HG03439 (cell line): ENCODE results near the gene ACO2.
"Not testable (repeated sequence)": the region's sequence is repeated elsewhere in the genome, so short reads cannot be mapped to it uniquely, and the experiment has no call there.

Experiments used
- ATAC-seq: cut with Tn5 transposase; IDR thresholded peaks from one replicate; pipeline ENCODE4 v1.9.1; 2021; ENCODE audit warnings: mild to moderate bottlenecking, moderate library complexity; ENCODE audit not compliant: unreplicated experiment

Gene ACO2

DNA sequence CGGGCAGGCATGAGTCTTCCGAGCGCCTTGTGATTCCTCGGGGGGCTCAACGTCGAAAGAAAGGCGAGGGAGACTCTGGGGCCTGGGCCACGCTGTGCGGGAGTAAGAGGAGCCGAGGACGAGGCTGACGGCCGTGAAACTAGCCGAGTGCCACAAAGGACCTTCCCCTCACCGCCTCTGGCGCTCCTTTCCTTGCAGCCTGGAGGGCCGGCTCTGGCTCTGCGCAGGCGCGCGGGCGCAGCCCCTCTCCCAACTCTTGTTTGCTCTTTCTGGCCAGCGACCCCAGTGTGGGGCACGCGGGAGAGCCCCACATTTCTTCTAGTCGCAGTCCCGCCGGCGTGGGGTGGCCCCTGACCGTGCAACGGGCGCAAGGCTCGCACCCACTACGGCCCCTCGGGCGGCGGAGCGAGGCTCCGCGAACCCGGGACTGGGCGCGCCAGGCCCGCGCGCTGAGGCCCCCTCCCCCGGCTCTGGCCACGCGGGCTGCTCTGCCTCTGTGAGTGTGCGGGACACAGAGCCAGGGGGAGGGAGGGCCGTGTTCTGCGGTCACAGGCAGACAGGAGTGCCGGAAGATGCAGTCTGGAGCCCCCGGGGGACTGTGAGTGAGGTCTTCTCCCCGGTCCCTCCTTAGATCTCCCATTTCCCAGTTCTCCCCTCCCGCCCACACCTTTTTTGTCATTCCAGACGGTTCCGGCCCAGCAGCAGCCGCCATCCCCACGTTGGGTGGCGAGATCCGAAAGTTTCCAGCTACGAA, 21.3 kb upstream of the ACO2 start:
- no peak for ATAC-seq

DNA sequence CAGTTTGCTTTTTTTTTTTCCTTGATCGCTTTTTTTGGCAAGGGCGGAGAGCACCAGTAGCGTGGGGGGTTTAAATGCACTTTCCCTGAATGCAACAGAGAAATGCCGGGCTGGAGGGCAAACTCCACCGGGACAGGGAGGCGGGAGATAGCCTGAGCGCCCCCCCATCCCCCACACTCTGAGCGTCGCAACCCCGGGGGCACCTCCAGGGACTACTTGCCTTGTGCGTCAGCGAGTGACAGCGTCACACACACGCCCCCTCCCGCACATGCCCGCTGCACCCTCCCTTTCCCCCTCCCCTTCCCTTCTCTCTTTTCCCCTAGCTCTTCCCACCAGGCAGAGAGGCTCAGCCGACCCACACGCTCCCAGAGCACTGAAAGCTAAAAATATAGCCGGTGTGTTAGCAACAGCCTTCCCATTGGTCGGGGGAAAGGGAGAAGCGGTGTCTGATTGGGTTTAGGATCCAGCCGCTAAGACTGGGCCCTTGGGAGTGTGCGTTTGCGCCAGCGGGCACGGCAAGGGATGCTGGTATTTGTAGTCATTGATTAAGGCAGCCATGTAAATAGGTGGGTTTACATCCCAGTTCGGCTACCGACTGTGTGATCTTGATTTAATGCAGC, 20.6 kb upstream of the ACO2 start:
- ATAC-seq: peak; percentile 32

DNA sequence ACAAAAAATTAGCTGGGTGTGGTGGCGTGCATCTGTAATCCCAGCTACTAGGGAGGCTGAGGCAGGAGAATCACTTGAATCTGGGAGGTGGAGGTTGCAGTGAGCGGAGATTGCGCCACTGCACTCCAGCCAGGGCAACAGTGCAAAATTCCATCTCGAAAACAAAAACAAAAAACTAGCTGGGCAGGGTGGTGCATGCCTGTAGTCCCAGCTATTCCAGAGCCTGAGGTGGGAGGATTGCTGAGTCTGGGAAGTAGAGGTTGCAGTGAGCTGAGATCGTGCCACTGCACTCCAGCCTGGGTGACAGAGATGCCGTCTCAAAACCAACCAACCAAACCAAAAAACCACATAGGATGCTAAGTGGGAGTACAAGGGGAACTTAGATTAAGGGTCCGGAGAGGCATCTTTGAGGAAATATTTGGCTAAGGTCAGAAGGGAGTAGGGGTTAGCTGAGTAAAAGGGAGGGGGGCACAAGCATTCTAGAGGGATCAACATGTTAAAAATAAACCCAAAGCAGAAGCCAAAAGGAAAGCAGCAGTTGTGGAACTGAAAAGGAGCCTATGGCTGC, 10.7 kb upstream of the ACO2 start:
- ATAC-seq: no peak

DNA sequence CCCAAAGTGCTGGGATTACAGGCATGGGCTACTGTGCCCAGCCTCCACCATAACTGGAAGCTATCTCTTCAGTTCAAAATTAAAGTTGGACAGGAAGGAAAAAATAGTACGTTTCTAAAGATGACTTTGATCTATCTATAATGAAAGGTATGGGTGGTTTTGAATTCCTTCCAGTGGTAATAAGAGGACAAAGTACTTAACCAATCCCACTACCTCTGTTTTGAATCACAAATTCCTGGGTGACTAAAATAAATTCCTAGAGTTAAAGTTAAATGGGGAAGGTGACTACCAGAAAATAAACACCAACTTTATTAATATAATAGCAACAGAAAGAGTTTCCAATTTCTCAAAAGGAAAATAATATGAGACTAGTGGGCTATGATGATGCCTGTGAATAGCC, 9.5 kb upstream of the ACO2 start:
- no peak for ATAC-seq

DNA sequence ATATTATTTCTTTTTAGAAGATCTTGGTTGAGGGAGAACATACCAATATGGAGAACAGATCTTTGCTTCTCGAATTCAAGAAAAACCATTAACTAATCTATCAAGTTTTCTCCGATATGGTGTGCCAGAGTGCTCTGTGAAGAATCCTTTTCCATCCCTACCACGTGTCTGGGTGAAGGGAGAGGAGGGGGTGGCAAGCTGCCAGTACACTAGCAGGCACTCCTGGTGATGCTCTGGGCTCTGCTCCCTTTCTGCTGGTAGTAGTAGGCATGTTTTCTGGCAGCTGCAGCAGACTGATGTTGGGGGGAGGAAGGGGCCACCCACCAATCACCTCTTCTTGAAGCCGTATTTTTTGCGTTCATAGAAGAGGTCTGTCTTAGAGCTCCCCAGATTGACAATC, 8.8 kb upstream of the ACO2 start:
- ATAC-seq: not testable (repeated sequence)

DNA sequence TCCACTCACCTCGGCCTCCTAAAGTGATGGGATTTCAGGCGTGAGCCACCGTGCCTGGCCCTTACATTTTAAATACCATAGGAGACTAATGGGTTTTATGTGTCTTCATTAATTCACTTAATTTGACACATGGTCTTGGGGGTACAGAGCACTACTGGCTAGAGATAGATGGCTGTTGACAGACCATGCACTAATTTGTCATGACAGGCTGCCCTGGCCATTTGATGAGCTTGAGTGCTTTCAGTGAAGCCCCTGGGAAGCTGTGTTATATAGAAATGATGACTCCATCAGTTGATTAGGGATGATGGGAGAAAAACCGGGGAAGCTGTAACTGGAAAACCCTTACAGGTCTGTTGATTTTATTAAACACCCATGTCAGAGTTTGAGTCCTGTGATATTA, 7.0 kb upstream of the ACO2 start:
- no peak for ATAC-seq

DNA sequence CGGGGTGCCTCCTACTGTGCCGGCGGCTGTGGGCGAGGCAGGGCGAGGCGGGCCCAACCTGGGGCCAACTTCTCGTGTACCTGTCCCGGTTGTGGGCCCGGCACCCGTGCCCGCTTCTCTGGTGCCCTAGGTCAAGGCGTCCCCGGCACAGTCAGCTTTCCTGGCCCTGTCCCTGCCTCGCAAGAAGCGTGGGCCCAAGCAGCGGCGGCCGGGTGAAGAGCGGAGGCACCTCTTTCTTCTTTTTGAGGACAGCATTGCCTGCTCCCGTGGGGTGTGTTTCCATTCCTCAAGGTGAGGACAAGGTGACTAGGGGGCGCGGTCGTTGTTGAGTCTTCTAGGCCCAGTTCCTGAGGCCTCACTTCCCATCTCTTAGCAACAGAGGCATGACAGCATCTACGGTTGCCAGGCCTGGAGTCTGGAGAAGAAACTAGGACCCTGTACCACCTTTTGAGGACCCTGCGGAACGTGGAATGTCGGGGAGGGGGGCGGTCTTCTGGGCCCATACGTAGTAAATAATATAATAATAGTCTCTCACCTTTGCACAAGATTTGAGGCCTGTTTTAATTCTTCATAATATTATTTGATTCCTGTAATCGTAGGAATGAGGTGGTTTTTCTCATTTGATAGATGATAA, 418 bp downstream of the ACO2 start:
- peak; percentile 26 for ATAC-seq

DNA sequence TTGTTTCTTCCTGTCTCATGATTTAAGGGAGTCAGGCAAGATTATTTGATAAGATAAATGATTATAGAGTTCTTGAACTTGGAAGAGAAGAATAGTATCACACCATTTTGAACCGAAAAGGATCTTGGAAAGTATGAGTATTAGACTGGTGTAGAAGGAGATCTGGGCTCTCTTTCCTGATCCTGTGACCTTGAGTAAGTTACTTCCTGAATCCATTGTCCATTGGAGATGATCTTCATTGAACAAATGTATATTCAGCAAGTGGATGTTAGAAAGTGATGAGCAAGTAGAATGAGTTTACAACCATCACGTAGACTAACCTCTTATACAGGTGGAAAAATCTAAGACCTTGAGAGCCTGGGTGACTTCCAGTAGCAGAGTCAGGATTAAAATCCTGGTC, 2.0 kb downstream of the ACO2 start:
- no peak for ATAC-seq

DNA sequence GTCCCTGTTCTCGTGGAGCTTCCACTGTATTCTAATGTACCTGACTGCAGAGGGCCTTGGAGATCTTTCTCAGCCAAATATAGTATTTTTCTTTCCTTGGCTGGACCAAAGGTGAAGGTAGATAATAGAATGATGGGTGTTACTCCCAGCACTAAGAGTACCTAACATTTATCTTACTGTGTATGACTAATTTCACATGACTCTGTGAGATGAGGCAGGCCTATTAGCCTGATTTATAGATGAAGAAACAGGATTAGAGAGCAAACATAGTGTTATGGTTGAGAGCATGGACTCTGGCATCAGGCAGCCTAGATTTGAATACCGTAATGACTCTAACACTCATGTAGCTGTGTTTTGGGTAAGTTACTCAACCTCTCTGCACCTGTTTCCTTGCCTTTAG, 2.7 kb downstream of the ACO2 start:
- no peak for ATAC-seq

DNA sequence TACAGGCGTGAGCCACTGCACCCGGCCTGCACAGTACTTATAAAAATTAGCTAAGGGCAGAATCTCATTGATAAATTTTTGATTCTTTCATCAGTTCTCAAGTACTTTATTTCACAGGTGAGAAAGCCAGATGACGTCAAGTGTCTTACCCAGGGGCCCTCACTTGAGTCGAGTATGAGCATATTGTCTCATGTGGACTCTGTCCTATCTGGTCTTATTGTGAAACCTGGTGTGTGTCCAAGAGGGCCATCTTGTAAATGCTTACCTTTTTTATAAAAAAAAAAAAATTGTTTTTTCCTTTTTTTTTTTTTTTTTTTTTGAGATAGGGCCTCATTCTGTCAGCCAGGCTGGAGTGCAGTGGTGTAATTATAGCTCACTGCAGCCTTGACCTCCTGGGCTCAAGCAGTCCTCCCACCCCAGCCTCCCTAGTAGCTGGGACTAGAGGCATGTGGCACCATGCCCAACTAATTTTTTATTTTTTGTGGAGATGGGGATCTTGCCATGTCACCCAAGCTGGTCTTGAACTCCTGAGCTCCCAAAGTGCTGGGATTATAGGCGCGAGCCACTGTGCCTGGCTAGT, 6.0 kb downstream of the ACO2 start:
- ATAC-seq: no peak

DNA sequence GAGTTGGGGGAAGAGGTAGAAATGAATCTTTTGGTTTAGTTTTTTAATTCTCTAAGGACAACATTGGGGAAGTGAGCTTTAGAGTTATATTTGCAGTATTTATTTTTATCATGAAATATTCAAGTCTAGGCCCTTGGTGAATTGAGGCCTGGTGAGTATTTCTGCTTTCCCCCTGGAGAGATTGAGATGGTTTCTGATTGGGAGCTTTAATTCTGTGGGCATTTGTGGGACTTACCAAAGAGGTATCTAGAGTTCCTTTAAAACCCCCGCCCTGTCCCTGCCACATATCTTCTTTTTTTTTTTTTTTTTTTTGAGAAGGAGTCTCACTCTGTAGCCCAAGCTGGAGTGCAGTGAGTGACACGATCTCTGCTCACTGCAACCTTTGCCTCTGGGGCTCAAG, 9.6 kb downstream of the ACO2 start:
- no peak for ATAC-seq

DNA sequence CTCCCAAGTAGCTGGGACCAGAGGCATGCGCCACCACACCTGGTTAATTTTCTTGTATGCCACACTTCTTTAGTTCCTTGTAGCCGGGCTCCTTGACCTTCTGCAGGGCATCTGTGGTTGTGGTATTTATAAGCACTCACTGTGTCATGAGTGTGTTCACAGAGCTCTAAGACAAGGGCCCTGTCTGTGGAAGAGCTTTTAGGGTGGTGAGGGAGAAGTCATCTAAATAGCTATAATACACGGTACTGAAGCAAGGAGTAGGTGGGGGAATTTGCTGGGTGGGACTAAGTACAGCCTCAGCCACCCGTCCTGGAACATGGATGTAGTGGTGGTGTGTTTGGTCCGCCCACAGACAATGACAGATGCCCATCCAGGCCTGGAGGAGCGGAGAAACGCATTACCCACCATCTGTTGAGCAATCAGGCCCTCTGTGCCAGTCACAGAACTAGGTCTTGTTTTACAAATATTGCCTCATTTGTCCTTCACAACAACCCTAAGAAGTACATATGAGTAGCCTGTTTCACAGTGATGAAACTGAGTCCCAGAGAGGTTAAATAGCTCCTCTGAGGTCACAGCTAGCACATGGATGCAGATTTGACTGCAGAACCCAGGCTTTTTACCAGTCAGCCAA, 10.1 kb downstream of the ACO2 start:
- ATAC-seq: no peak

DNA sequence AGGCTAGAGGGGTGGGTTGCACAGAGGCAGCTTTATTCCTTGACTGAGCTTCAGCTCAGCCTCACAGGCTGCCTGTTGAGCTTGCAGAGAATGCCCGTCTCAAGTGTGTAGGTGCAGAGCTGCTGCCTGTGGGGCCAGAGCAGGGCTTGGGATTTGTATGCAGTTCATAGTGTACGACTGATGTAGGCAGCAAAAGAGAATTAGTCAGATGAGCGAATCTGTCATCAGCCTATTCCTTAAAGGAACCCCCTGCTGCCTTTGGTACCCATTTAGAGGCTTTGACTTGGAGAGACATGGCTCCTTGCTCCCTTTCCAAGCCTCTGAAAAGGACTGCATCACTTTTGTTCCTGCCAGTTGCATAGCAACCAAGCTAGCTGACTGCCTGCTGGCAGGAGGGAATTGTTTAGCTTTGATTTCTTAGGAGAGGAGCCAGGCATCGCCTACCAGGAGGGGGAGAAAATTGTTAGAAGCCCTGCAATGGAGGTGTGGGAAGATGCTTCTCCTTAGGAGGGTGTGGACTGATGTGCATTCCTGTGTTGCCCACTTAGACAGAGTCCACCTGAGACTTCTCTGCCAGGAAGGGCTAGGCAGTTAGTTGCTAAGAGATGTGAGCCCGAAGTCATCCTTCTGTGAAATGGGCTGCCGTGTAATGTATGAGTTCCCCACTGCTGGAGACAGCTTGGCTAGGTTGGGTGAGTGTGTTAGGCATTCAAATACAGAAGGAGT, 10.9 kb downstream of the ACO2 start:
- ATAC-seq: no peak

DNA sequence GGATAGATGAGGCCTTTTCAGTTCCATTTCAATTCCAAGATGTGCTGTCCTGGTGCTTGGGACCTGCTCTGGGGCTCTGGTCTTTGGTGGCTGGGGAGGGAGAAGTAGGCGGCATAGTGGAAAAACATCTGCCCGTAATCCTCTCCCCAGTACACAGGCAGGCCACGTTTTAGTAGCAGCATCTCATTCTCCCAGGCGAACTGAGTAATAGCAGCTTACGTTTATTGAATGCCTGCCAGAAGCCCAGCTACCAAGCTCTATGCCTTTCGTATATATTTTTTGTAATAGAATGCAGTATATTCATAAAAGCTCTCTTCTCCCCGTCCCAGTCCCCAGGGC, 11.4 kb downstream of the ACO2 start:
- ATAC-seq: no peak

DNA sequence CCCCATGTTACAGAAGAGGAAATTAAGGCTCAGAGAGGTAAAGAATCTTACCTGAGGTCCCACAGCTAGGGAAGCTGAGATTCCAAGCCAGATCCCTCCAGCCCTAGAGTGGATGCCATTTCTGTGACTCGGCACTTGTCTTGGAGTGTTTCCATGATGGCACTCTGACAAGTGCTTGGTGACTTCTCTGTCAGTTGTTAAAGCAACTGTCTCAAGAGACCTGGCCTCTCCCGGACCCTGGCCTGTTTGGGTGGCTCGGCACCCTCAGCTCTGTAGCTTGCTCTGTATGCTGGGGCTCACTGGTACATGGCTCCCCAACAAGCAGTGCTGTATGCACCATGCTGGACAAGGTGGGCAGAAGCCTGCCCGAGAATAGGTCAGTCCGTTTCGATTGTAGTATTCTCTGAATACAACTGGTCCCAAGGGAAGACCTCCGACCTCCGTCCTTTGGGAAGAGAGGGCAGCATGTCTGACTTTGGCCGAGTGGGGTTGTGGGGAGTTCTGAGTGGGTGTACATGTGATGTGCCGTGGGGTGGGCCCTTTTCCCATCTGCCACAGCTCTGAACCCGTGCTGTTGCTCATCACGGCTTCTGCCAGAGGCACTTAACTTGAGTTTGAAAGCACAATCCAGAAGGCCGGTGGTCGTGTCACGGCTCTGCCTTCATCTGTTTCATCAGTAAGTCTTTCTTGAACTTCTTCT, 12.4 kb downstream of the ACO2 start:
- ATAC-seq: no peak

DNA sequence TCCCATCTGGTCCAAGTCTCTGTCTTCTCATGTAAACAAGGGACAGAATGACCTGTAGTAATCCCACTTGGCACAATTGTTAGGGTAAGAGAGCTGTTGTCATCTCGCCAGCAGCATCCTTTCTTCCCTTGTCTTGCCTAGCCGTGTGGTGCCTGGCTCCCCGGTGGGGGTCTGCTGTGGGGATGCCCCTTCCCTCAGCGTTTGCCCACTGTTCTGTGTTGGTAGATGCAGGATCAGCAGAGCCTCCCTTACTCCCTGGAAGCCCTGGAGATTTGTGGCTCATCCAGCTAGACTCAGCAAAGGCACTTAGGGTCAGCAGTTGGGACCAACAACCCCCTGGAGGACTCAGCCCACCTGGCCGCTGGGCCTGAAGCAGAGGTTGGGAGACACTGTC, 13.0 kb downstream of the ACO2 start:
- no peak for ATAC-seq

DNA sequence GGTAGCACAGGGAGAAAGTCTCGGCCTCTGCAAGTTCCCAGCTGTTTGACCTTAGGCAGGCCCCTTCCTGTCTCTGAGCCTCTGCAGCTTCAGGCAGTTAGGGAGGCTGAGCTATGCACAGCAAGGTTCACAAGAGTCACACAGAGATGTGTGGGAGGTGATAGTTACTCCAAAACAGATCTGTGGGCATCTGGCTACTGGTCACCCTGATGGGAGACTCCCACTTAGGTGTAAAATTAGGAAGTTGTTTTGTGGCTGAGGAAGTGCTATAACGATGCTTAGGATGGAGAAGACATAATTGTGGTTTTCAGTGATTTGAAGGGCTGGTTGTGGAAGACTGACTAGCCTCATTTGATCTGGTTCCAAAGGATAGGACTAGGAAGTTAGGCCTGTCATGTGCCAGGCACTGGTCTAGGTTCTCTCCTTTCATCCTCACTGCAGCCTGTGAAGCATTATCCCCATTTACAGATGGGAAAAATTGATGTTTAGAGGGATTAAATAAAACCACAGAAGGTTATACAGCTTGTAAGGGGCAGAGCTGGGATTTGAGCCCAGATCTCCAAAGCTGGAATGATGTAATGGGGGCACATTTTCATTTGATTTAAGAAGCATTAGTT, 13.5 kb downstream of the ACO2 start:
- no peak for ATAC-seq

DNA sequence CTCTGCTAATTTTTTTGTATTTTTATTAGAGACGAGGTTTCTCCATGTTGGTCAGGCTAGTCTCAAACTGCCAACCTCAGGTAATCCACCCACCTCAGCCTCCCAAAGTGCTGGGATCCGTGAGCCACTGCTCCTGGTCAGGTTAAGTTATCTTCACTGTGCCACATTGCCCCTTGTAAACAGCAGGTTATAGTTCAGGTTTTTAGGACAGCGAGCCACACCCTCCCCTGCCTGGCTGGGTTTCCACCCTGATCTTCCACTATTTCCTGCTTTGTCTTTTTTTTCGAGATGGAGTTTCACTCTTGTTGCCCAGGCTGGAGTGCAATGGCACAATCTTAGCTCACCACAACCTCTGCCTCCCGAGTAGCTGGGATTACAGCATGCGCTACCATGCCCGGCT, 16.1 kb downstream of the ACO2 start:
- ATAC-seq: no peak

DNA sequence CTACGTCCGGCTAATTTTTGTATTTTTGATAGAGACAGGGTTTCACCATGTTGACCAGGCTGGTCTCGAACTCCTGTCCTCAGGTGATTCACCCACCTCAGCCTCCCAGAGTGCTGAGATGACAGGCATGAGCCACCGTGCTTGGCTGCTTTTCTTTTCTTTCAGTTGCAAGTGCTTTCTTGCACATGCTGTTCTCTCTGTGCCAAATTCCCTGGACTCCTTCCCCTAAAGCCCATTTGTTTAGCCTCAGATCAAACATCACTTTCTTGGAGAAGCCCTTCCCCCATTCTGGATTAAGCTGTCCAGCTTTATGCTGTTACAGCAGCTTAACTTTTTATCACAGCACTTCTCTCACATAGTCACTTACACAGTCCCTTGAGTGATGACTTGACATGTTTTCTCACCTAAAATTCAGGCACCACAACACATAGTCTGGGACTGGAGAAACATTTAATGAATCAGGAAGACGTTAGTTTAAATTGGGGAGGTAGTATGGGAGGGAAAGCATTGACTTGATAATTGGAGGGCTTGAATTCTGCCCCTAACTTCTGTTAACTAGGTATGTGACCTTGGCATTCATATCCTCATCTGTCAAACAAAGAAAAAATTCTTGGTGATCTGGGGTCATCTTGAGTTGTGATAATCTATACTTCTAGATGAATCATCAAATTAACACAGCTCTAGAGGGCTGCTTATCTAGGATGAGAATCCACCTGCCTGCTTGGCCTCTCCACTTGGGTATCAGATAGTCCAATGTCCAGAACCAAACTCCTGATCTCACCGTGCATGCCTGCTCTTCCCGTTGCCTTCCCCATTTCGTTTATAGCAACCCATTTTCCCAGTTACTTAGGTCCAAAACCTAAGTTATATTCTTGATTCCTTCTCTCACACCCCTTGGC, 18.4 kb downstream of the ACO2 start:
- ATAC-seq: no peak
